Right renal pelvis (tissue), 4 donors: ENCODE results near the gene FYB1. TPM values are rescaled to one million over a fixed set of nuclear protein-coding genes. Genes with fewer than 3 reads are reported as not detected.
"Not testable (repeated sequence)": the region's sequence is repeated elsewhere in the genome, so short reads cannot be mapped to it uniquely, and the experiment has no call there.

ENCODE experiments used
- DNase-seq, 4 donors: peaks; one replicate each; pipeline ENCODE4 v3.0.0-alpha.2; 2013; ENCODE audit warnings: low read depth in 4 of 4, low spot score in 3 of 4, missing footprints in 1 of 4
- polyA plus RNA-seq, 4 donors: library from polyadenylated mRNA; unstranded; fragments of 120-200 nt; gene quantifications; one replicate each; pipeline ENCODE4 v1.2.1, GENCODE V29; 2013; ENCODE audit not compliant: insufficient read length in 4 of 4

Gene FYB1, protein sequence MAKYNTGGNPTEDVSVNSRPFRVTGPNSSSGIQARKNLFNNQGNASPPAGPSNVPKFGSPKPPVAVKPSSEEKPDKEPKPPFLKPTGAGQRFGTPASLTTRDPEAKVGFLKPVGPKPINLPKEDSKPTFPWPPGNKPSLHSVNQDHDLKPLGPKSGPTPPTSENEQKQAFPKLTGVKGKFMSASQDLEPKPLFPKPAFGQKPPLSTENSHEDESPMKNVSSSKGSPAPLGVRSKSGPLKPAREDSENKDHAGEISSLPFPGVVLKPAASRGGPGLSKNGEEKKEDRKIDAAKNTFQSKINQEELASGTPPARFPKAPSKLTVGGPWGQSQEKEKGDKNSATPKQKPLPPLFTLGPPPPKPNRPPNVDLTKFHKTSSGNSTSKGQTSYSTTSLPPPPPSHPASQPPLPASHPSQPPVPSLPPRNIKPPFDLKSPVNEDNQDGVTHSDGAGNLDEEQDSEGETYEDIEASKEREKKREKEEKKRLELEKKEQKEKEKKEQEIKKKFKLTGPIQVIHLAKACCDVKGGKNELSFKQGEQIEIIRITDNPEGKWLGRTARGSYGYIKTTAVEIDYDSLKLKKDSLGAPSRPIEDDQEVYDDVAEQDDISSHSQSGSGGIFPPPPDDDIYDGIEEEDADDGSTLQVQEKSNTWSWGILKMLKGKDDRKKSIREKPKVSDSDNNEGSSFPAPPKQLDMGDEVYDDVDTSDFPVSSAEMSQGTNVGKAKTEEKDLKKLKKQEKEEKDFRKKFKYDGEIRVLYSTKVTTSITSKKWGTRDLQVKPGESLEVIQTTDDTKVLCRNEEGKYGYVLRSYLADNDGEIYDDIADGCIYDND
- 1 to 10 TPM; 3.4 to 5.2 (median 4.2) TPM for polyA plus RNA-seq

DNA sequence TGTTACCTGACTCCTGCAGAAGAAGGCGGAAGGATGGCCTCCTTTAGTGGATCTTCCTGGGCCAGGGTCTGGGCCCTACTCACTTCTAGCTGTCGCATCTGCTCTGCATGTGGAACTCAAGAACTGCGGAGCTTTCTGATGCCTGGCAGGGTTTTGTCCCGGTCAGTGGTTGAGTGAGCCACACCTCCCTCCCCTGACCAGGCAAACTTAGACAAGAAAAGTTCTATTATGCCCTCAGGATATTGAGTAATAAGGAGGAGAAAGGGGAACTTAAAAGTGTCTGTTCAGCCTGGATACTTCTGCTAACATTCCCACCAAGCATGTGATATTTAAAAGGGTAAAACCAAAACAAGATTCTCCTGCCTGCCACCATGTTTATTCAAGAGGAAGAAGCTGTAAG lies at the start of gene FYB1:
FYB1 (minus strand) TSS at position 127 of the 400 bp plus-strand sequence. CDS start 16,603 bp downstream, outside the sequence.
- no peak for DNase-seq

DNA sequence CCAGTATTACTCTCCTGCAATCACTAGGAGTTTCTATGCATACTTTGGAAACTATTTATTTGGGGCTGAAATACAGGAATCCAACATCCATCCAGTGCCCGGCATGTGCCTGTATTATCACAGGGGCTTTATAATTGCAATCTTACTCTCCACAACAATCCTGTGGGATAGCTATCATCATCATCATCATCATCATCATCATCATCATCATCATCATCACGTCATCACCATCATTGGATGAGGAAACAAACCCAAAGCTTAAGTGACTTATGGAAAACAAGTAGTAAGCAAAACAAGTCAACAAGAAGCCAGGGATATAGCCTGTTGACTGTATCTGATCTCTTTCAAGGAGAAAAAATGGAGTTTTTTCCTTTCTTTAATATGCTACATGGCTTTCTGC lies 47.8 kb upstream of the FYB1 start:
- no peak for DNase-seq

DNA sequence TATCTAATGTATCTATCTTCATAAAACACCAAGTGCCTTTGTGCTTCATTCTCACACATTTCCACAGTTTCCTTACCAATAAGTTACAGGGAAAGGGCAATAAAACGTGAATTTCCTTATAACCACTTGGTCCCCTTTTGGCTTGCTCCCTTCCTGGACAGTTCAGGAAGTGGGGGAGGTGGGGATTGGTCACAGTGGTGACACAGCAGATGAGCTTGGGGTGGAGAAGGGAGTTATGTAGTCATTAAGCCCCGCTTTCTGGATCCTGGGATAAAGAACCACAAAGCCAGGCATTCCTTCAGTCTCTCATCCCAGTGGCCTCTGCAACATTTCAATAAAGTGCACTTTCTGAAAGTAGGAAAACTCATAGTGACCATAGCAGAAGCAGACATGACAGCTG lies 47.1 kb upstream of the FYB1 start:
- DNase-seq: no peak

DNA sequence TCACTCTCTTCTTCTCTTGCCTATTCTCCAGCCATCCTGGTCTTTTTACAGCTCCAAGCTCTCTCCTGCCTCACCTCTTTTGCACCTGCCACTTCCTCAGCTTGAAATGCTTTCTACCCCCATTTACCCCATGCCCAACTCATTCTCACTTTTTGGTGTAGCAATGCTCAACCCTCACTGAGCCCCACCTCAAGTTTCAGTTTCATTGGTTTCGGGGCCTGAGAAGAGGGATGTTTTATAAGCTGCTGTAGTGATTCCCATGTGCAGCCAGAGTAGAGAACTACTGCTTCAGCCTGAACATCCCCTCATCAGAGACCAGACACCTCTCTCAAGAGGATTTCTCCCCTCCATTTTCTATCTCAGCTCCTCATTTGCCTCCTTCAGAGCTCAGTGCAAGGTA lies 45.2 kb upstream of the FYB1 start:
- no peak for DNase-seq

DNA sequence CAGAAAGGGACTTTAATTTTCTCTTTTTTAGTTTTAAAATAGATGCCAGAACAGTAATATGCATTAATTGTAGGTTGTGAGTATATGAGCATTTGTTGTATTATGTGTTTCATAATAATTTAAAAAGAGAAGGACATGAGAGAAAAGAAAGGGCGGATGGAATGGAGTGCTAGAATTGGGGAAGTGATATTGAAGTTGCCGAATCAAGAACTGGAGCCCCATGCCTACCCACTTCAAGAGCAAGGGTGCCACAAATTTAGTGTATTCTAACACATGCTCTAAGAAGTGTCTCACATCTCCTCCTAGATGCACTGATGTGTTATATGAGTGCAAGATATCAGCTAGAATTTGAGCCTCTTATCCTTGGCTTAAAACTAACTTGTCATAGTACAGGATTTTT lies 43.6 kb upstream of the FYB1 start:
- no peak for DNase-seq

DNA sequence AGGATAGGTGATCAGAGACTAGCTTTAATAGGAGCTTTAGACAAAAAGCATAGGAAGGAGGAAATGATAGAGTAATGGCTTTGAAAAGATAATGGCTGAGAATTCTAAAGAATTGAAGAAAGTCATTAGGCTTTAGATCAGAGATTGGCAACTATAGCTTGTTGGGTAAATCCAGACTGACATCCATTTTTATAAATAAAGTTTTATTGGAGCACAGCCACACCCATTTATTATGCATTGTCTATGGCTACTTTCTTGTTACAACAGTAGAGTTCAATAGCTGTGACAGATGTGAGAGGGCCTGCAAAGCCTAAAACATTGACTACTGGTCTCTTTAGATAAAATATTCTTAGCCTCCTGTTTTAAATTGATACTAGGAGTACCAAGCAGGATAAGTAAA lies 40.7 kb upstream of the FYB1 start:
- no peak for DNase-seq

DNA sequence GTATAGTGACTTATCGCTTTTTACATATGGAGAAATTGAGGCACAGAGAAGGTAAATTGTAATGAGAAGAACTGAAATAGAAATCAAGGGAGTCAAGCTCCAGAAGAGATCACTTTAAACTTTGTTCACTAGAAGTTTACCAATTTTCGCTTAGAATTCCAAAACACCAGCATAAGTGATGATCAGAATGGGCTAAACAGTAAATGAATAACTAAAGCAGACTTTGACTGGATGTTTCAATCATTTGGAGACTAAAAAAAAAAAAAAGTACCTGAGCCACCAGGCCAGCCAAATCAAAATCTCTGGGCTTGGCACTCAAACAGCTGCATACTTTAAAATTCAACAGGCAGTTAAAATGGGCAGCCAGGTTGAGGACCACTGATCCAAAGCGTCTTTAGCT lies 38.2 kb upstream of the FYB1 start:
- DNase-seq: peak in 1 of 4 donors; percentile 8

DNA sequence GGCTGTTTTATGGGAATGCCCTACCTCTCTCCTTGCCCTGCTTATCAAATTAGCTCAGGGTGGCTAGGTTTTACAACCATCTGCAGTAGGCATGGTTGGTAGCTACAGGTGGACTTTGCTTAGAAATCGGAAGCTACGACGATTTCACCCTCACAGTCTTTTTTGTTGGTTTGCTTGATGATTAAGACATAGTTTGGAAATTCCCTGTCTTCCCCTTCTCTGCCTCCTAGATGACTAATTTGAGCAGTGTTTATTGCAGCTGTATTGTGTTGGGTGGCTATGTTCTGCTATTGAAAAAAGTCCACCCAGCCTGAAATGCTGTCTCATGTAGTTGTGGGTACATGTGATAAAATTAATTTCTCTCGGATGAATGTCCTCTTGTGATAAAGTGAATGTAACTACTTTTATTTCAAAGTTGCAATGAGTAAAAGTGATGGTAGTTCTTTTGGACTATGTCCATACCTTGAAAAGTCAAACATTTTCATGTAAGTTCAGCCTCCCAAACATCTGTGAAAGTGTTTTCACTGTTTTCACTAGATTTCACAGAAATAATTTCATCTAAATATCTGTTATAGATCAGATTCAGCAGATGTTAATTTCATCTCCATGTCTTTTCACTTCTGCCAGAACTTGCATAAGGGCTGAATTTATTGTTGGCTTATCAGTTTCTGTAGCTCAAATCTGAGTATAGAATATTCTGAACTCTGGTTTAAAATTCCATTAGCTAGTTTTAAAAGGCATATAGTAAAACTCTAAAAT lies 37.3 kb upstream of the FYB1 start:
- DNase-seq: no peak

DNA sequence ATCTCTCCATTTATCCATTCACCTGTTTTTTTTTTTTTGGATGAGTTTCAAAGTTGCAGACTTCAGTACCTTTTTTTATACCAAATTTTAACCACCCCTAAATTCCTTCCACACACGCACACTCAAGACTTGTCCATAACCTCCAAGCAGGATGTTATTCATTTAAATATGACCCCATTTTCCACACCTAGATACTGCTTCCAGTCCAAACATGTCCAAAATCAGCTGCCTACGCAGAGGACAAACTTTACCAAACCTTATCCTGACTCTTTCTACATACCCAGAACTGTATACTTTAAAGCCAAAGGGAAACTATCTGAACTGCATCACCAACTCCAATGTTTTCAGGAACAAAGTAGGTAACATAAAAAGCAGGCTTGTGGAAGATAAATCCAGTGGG lies 36.0 kb upstream of the FYB1 start:
- DNase-seq: no peak

DNA sequence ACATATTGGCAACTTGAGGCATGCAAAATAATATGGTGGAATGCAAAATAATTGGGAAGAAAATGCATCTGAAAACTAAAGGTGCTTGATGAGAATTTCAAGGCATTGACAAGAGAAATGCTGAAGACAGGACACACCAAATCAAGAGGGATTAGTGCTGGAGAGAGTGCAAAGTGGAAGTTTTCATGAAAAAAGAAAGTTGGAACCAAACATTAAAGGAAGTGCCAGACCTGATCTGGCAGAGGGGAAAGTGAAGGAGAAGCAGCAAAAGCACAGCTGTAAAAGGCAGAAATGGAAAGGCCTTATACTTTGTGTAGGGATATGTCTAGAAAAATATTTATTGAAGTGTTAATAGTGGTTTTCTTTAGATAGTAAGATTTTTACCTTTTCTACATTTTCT lies 35.3 kb upstream of the FYB1 start:
- DNase-seq: no peak

DNA sequence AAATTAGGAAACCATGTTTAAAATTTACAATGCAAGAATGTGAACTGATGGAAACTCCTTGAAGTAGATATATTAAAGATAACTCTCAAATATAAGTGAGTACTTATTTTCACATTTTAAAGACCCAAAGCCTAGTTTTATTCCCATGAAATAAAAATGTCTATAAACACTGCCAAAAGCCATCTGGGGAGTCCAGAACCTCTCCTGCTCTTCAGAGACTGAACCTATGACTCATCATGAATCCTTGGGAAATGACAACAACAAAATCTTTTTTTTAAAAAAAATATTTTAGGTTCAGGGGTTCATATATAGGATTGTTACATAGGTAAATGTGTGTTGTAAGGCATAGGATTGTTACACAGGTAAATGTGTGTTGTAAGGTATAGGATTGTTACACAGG lies 33.8 kb upstream of the FYB1 start:
- DNase-seq: no peak

DNA sequence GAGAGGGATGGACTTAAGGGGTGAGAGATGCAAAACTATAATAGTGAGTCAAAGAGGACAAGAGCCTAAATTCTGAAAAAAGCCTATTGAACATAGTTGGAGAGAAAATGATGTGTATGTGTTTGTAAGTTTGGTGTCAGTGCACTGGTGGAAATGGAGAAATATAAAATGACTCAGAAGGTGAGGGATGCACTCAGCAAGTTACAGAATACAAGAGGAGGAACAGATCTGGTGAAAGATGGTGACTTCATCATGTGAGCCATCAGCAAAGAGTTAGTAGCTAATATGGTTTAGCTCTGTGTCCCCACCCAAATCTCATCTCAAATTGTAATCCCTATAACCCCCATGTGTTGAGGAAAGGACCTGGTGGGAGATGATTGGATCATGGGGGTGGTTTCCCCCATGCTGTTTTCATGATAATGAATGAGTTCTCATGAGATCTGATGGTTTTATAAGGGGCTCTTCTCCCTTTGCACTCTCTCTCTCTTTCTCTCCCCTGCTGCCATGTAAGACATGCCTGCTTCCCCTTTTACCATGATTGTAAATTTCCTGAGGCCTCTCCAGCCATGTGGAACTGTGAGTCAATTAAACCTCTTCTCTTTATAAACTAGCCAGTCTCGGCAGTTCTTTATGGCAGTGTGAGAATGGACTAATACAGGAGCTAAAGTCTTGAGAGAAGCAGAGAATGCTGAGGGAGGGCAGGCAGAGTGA lies 30.4 kb upstream of the FYB1 start:
- no peak for DNase-seq

DNA sequence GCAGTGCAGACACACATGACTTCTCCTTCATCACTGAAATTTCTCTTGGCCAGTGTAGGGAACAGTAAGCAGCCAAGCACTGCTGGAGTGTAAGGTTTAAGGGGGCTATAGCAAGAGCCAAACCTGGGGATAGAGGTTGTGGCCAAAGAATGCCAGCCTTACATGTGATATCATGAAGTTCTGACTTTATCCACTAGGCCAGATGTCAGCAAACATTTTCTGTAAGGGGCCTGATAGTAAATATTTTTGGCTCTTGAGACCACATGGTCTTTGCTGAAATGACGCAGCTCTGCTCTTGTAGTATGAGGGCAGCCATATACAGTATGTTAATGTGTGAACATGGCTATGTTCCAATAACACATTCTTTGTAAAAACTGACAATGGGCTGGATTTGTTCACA lies 29.7 kb upstream of the FYB1 start:
- no peak for DNase-seq

DNA sequence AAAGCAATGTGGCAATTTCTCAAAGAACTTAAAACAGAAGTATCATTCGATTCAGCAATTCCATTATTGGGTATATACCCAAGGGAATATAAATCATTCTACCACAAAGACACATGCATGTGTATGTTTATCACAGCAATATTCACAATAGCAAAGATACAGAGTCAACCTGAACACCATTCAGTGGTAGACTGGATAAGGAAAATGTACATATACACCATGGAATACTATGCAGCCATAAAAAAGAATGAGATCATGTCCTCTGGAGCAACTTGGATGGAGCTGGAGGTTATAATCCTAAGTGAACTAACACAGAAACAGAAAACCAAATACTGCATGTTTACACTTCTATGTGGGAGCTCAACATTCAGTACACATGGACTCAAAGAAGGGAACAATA lies 21.4 kb upstream of the FYB1 start:
- DNase-seq: no peak

DNA sequence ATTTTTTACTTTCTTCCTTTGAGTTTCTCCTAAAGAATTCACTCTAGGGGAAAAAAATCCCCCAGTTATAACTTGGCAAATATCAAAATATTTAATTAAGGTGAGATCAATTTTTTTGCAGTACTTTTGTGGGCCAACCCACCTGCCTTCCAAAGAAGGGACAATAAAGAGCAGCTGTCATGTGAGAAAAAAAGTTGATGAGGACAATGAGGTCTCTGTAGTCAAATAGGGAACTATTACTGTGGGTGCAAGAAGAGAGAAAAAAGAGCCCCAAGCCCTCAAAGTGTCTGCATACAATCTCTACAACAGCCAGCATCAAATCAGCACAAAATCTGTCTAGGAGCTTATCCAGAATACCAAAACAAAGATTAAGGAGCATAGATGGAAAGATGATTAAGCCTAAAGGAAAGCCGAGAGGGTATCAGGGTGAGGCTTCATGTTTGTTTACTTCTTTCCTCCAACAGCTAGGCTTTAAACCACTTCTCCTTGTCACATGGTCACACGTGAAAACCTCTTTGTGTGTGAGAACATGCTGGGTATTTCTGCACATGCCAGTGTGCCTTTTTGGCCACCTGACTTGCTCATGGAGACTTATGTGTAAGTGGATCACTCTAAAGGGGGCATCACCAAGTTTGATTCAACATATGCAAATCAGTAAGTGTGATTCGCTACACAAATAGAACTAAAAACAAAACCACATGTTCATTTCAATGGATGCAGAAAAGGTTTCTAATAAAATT lies 19.2 kb upstream of the FYB1 start:
- DNase-seq: no peak

DNA sequence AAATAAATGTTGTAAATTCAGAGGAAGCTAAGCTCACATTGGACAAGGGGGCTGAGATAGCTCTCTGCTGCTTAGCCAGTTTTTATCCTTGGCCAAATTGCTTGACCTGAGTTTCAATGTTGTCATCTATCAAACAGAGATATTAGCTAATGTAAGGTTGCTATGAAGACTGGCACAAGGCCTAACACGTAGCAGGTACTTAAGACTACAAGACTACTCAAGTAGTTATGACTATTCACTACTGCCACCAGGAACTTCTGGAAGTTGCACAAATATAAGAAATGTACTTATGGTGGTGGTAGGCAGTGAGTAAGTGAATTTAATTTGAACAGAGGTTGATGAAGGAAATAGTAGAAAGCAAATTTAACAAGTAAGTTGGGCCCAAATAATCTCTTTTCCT lies 17.4 kb upstream of the FYB1 start:
- no peak for DNase-seq

DNA sequence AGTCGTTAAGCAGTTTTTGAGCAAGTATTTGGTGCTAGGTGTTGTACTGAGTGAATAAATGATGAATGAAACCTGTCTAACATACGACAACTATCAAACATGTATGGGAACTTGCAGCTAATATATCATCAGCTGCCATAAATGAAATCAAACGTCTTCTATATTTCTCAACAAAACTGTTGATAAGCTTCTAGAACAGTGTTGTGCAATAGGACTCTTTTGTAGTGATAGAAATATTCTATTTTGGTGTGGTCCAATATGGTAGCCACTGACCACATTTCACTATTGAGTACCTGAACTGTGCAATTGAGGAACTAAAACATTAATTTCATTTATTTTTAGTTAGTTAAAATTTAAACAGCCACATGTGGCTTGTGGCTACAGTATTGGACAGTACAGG lies 16.3 kb upstream of the FYB1 start:
- DNase-seq: no peak

DNA sequence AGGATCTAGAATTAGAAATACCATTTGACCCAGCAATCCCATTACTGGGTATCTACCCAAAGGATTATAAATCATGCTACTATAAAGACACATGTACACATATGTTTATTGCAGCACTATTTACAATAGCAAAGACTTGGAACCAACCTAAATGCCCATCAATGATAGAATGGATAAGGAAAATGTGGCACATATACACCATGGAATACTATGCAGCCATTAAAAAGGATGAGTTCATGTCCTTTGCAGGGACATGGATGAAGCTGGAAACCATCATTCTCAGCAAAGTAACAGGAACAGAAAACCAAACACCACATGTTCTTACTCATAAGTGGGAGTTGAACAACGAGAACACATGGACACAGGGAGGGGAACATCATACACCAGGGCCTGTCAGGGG lies 15.1 kb upstream of the FYB1 start:
- DNase-seq: not testable (repeated sequence)

DNA sequence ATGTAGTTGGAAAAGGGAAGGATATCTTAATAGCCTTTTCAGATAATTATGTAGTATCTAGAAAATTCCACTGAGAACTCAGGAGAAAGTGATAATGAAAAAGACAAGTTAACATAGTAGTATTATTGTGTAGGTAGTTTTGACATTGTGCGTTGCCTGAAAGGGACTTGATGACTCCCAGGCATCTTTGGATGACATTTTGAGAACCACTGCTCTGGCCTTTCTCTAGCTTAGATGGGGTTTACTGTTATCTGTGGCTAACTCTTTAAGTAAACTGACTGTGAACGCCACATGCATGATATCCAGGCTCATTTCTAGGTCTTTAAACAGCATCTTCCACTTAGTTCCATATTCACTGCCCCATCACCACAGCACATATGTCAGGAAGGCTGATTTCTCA lies 14.4 kb upstream of the FYB1 start:
- no peak for DNase-seq
